ENCODE measurements around the gene SAT1. TPM values are rescaled to one million over a fixed set of nuclear protein-coding genes. Genes with fewer than 3 reads are reported as not detected.

Gene SAT1
- total RNA-seq, 1 donor from 2014 or later: 31.4 TPM

- Mint-ChIP-seq H3K36me3 (ENCODE audit: unreplicated experiment) (no peaks in the 10 kb centered on the region), H3K27ac (ENCODE audit: unreplicated experiment) (no peak overlapping the region), H3K9me3 (ENCODE audit: unreplicated experiment) (no peaks in the 10 kb centered on the region), H3K4me3 (ENCODE audit: unreplicated experiment) (no peak overlapping the region), H3K27me3 (ENCODE audit: unreplicated experiment) (no peaks in the 10 kb centered on the region), H3K4me1 (ENCODE audit: low read depth, unreplicated experiment) (peaks cover 1% of the 10 kb centered on the region)
- no peak for TF ChIP-seq CTCF (IDR thresholded peaks at IDR 0.05; ENCODE audit: partially characterized antibody, unreplicated experiment)
- no peak for DNase-seq
Measured at GRCh38 chrX:23804578-23804977, 21.6 kb downstream of the SAT1 start.

- no peak for TF ChIP-seq CTCF (IDR thresholded peaks at IDR 0.05; ENCODE audit: partially characterized antibody, unreplicated experiment)
- no peak overlapping the region for H3K4me3 Mint-ChIP-seq (ENCODE audit: unreplicated experiment)
- no peak overlapping the region for H3K27ac Mint-ChIP-seq (ENCODE audit: unreplicated experiment)
- no peak for DNase-seq
- H3K36me3 Mint-ChIP-seq (ENCODE audit: unreplicated experiment): no peaks in the 10 kb centered on the region
- H3K4me1 Mint-ChIP-seq (ENCODE audit: low read depth, unreplicated experiment): peaks cover 1% of the 10 kb centered on the region
- H3K27me3 Mint-ChIP-seq (ENCODE audit: unreplicated experiment): no peaks in the 10 kb centered on the region
- H3K9me3 Mint-ChIP-seq (ENCODE audit: unreplicated experiment): no peaks in the 10 kb centered on the region
Measured at GRCh38 chrX:23805389-23805788, 22.4 kb downstream of the SAT1 start.

GRCh38 chrX:23810279-23810678 is 27.3 kb downstream of the SAT1 start:
- TF ChIP-seq CTCF (IDR thresholded peaks at IDR 0.05; ENCODE audit: partially characterized antibody, unreplicated experiment): no peak
- H3K4me1 Mint-ChIP-seq (ENCODE audit: low read depth, unreplicated experiment): no peaks in the 10 kb centered on the region
- H3K27ac Mint-ChIP-seq (ENCODE audit: unreplicated experiment): no peak overlapping the region
- H3K27me3 Mint-ChIP-seq (ENCODE audit: unreplicated experiment): no peaks in the 10 kb centered on the region
- no peak overlapping the region for H3K4me3 Mint-ChIP-seq (ENCODE audit: unreplicated experiment)
- H3K36me3 Mint-ChIP-seq (ENCODE audit: unreplicated experiment): no peaks in the 10 kb centered on the region
- DNase-seq: no peak
- no peaks in the 10 kb centered on the region for H3K9me3 Mint-ChIP-seq (ENCODE audit: unreplicated experiment)

GRCh38 chrX:23811108-23811651 is 28.2 kb downstream of the SAT1 start:
- TF ChIP-seq CTCF (IDR thresholded peaks at IDR 0.05; ENCODE audit: partially characterized antibody, unreplicated experiment): no peak
- no peak overlapping the region for H3K27ac Mint-ChIP-seq (ENCODE audit: unreplicated experiment)
- no peaks in the 10 kb centered on the region for H3K4me1 Mint-ChIP-seq (ENCODE audit: low read depth, unreplicated experiment)
- no peaks in the 10 kb centered on the region for H3K36me3 Mint-ChIP-seq (ENCODE audit: unreplicated experiment)
- H3K9me3 Mint-ChIP-seq (ENCODE audit: unreplicated experiment): no peaks in the 10 kb centered on the region
- no peaks in the 10 kb centered on the region for H3K27me3 Mint-ChIP-seq (ENCODE audit: unreplicated experiment)
- H3K4me3 Mint-ChIP-seq (ENCODE audit: unreplicated experiment): no peak overlapping the region
- DNase-seq: no peak

GRCh38 chrX:23811656-23812055 is 28.7 kb downstream of the SAT1 start:
- no peak for DNase-seq
- Mint-ChIP-seq H3K4me3 (ENCODE audit: unreplicated experiment) (no peak overlapping the region), H3K36me3 (ENCODE audit: unreplicated experiment) (no peaks in the 10 kb centered on the region), H3K9me3 (ENCODE audit: unreplicated experiment) (no peaks in the 10 kb centered on the region), H3K27ac (ENCODE audit: unreplicated experiment) (no peak overlapping the region), H3K4me1 (ENCODE audit: low read depth, unreplicated experiment) (no peaks in the 10 kb centered on the region), H3K27me3 (ENCODE audit: unreplicated experiment) (no peaks in the 10 kb centered on the region)
- no peak for TF ChIP-seq CTCF (IDR thresholded peaks at IDR 0.05; ENCODE audit: partially characterized antibody, unreplicated experiment)
